HG02840 (cell line): ENCODE data around the gene ANK2.

Source experiments
- ATAC-seq: cut with Tn5 transposase; IDR thresholded peaks from one replicate; pipeline ENCODE4 v1.9.1; 2021; ENCODE audit warnings: mild to moderate bottlenecking, moderate library complexity, moderate number of reproducible peaks; ENCODE audit not compliant: unreplicated experiment, low FRiP score

The ANK2 gene

GRCh38 chr4:113273721-113274220, 224.3 kb downstream of the ANK2 start:
- no peak for ATAC-seq

GRCh38 chr4:113276464-113277170, 227.2 kb downstream of the ANK2 start:
- no peak for ATAC-seq

GRCh38 chr4:113278324-113278934, 229.0 kb downstream of the ANK2 start:
- peak; percentile 92 for ATAC-seq

DNA sequence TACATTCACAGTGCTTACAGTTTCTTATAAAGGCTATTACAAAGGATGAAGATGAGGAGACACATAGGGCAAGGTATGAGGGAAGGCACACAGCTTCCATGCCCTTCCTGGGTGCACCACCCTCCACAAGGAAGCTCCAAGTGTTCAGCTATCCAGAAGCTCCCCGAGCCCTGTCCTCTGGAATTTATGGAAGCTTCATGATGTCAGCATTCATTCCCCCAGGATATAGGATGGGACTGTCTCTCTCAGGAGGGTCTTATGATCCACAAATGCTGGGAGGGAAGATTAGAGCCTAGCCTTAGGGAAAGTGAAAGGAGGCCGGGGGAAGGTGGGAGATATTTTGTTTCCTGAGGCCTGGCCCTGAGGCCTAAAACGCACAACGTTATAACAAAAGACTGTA, 236.0 kb downstream of the ANK2 start:
- no peak for ATAC-seq

DNA sequence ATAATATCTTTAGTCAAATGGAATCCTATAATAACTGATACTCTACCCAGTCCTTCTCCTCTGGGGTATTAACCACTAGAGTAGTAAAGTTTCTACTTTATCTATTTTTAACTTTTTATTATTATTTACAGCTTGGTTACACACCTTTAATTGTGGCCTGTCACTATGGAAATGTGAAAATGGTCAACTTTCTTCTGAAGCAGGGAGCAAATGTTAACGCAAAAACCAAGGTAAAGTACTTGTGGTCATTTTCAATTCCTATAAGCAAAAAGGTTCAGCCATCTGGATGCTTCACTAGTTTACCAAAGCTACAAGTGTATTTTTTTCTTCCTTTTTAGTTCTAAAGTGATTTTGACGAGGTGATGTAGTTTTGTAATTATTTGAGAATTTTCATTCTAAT, 238.8 kb downstream of the ANK2 start:
- no peak for ATAC-seq

DNA sequence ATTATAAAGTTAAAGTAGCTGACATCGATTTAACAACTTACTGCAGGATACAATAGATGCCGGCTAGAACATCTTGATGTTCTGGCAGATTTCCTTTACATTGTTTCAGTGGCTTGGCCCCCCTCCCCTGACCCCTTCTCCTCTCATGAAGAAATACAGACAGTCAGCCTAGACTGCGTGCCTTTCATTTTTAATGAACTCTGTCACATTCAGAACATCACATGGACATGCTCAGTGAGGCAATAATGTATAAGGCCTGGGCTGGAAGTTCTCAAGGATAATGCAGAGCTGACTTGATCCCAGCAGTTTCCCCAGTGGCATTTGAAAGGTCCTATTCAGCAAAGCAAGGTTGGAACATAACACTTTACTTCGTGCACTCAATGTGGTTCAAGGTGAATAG, 239.2 kb downstream of the ANK2 start:
- no peak for ATAC-seq

- no peak for ATAC-seq
Measured at GRCh38 chr4:113289766-113290165, 240.3 kb downstream of the ANK2 start.

DNA sequence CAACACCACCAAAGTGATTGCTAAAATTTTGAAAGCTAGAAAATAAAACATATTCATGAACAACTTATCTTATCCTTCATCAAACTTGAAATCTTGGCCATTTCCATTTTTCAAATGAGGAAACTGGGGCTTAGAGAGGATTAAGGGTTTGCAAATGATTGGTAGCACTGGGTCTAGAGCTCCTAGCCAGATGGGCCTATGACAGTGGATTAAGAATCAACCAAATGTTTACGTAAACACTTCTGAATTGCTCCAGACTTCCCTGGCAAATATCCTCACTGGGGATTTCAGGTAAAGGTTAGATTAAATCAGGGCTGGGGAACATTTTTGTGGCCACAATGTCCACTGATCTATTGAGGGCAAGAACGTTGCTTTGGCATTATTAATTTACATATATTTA, 241.2 kb downstream of the ANK2 start:
- ATAC-seq, result no peak

DNA sequence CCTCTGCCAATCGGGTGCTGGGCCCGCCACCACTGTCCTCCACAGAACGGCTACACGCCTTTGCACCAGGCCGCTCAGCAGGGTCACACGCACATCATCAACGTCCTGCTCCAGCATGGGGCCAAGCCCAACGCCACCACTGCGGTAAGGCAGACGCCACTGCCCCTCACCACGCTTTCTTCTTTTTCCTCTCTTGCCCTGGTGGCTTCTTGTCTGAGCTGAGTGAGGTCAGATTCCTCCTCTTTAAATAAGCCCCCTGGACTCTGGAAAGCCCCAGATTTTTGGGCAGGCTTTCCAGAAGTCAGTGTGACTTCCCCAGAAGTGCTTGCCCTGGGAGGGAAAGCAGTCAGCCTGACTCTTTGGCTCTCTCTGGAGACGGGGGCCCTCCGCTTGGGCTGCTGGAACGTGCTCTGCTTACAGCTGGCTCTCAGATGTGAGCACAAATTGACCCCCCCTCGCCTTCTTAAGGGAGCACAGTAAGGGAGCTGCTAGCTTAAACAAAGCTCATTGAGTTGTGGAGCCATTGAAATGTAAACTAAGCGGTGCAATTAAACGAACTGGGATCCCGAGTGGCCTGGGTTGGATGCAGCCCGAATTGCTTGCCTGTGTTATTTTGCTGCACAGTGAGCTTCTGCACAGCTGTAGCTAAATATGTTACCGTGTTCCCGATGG, 243.1 kb downstream of the ANK2 start:
- ATAC-seq, result no peak

DNA sequence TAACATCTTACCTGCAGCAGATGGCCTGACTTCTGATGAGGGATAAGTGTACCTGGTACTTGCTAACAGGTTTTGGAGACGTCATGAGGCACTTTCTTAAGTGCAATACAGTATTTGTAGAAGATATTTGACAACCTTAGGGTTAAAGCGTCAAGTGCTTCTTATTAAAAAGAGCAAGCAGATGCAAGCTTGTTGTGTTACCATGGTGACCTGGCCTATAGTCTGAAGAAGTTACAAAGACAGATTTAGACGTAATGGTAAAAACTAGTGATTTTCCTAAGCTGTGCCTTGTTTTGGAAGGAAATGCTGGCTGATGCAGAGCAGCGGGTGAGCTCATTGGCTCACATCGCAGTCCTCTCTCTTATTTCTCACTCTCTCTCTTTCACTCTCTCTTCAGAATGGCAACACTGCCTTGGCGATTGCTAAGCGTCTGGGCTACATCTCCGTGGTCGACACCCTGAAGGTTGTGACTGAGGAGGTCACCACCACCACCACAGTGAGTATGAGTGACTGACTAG, 243.6 kb downstream of the ANK2 start:
- no peak for ATAC-seq

DNA sequence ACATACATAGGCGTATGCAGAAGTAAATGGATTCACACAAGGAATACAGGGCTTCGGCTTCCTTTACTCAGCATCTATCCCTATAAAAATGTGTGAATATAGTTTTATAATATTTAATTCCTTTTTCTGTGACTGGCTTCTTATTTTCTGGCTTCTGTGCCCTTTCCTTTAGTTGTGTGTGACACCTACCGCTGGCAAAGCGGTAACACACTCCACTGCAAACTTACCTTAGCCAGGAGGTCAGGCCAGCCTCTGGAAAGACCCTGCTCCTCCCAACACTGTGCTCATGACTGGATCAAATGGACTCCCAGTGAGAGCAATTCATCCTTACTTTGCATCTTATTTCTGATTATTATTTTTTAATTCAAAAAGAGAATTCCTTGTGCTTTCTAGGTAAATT, 244.2 kb downstream of the ANK2 start:
- no peak for ATAC-seq

DNA sequence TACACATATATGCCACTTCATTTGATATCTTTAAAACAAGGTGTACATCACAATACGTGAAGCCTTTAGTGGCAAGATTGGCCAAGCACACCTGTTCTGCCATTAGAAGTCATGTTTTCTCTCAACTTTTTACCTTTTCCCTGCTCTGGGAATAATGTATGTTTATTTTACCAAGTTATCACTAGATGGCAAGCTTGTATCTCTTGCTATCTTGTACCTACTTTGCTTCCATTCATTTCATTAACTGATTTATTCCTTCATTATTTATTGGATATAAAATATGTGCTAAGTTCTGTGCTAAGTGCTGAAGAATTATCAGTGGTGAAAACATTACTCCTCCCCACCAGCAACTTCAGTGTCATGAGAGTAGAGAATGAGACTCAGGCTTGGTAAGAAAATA, 245.5 kb downstream of the ANK2 start:
- ATAC-seq, result no peak

DNA sequence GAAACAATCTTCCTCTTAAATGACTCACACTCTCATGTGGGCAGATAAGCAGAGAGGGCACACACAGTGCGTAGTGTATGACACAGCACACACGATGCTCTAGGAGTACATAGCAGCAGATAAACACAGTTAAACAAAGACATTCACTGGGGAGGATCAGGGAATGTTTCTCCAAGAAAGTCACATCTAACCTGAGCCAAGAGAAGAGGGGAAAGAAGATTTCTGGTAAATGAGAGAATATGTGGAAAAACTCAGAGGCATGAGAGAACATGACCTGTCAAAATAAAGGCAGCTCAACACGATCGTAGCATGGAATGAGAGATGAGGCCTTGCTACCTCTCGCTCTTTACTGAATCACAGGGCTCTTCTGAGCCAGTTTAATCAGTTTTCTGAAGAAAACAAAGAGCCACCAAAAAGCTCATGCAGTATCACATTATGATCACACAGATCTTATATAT, 251.0 kb downstream of the ANK2 start:
- ATAC-seq, result no peak

- no peak for ATAC-seq
Measured at GRCh38 chr4:113302051-113302450, 252.6 kb downstream of the ANK2 start.

DNA sequence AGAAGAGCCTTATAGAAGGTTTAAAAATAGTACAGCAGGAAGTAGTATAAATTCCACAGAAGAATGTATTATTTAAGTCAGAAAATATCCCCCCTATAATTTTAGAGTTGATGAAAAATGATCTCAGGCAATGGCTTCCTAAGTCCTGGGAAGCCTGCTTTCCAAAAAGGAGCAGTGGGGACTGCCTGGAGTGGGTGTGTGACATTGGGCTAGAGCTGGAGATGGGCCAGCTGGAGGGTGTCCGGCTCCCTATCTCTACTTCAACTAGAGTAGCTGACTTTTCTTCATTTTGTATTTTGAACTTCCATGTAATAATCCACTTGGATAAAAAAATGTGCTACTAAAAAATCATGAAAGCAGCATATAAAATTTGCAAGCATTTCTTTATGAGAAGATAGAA, 253.9 kb downstream of the ANK2 start:
- ATAC-seq, result no peak

DNA sequence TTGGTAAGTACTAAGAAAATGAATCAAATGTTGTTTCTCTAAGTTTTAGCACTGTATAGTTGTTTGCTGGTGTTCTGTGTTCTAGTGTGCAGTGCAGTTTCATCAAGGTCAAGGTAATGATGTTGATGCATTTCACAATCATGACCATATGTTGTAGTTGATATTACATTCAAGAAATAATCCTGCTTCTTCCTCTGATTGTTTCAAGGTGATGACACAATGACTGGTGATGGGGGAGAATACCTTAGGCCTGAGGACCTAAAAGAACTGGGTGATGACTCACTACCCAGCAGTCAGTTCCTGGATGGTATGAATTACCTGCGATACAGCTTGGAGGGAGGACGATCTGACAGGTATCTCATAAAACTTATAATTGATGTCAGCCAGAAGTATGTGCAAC, 261.6 kb downstream of the ANK2 start:
- no peak for ATAC-seq

DNA sequence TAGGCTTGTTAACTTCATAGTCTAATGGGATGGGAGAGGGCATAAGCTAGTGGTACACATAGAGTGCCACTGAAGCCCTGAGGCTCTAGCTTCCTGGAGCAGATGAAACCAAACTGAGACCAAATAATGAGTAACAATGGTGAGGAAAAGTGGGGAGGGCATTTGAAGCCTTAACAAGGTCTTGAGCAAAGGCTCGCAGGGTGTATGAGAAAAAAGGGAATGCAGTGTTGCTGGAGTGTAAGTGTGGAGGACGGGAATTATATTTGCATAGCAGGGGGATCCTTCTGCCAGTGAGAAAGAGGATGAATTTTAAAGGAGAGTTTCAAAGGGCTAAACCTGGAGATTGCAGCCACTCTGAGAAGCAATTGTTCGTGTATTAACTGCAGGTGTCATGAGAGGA, 263.1 kb downstream of the ANK2 start:
- ATAC-seq, result no peak

DNA sequence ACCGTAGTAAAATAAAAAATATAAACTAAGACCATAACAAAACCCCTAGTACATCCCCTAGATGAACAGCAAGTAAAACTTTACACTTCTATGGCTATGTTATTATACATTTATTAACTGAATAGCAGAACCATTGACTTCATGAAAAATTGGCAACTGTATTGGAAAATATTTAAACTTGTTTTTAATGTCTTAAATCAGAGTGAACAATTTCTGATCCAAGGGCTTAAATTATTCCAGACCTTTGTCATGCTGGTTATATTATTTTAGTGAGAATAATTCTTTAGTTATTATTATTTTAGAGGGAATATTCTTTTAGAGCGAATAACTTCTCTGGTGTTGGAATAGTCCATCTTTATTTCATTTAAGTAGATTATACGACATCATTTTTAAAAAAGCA, 265.0 kb downstream of the ANK2 start:
- ATAC-seq, result no peak

- peak; percentile 97 for ATAC-seq
Measured at GRCh38 chr4:113316879-113317278, 267.4 kb downstream of the ANK2 start.

- no peak for ATAC-seq
Measured at GRCh38 chr4:113317523-113317922, 268.1 kb downstream of the ANK2 start.

GRCh38 chr4:113322736-113323135, 273.3 kb downstream of the ANK2 start:
- no peak for ATAC-seq
